GM21423 (cell line): ENCODE results near the gene EPOP.

Source experiments
- ATAC-seq: cut with Tn5 transposase; IDR thresholded peaks from one replicate; pipeline ENCODE4 v1.9.1; 2021; ENCODE audit warnings: mild to moderate bottlenecking, moderate library complexity; ENCODE audit not compliant: unreplicated experiment

EPOP gene

DNA sequence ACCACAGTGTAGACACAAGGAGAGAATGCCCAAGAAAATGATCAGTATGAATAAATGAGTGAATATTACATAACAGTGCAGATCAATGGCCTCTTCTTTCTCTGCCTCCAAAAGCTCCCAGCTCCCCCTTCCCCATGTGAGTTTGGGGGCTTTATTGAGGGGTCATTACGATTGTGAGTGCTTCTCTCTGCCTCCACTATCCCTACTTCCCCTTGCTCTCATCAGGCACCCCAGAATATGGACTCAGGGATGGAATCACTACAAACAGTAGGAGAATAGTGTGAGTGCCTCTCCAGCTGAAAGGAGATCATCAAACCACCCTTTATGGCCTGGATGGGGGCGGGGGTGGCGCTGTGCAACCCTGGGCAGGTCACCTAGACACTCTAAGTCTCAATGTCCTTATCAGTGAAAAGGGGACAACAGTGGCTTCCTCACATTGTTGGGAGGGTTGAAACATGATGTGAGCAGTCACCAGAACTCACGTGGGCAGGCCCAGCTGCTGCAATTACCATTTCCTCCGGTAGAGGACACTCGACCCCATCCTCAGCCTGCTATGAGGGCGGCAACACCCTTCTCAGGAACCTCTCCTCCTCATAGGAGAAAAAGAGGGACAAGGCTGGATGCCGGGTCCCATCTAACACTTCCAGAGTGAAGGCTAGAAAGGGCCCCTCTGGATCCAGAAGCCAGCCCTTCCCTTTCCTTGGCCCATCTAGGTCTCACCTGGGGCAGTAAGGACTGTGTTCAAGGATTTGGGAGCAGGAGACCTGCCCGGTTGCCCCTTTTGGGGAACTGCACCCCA lies 2.1 kb upstream of the EPOP start:
- ATAC-seq, result peak; percentile 40

- no peak for ATAC-seq
These were observed 576 bp downstream of the EPOP start for GRCh38 chr17:38674014-38674748.

GRCh38 chr17:38673707-38674013 lies 1.1 kb downstream of the EPOP start:
- no peak for ATAC-seq

DNA sequence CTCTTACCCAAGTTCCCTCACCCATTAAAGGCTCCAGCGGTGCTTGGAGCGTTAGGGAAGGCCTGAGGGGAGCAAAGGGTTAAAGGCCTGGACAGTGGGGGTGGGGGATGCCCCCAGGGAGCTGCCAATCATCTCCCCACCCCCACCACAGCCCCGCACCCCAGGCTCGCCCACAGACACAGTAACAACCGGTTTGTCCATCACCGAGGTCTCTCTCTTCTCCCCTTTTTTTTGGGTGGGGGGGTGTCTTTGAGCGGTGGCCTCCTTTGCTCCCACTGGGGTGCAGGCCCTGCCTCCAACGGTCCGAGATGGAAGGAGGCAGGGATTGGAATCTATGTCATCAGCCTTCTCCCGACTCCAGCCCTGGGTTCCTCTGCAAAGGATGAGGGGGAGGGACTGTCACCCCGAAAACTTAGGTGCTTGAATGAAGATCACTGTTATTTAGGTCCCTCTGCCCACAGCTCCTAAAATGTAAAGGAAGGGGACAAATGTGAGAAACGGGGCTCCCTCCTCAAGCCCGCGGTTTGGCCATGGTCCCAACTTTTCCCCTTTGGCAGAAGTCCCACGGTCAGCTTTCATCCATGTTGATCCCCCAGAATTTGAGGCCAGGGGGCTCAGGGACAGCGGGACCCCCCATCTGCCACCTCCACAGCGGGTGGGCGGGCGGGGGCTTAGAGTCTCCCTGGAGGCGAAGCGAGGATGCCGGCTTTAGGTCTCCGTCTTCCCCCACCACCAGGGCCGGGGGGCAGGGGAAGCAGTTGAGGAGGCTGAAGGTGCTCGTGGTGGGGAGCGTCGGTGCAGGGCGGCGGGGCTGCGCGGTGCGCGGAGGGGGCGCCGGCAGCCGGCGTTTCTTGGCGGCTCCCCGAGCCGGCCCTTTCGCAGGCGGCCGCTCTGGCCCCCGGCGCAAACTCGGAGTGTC lies 1.7 kb downstream of the EPOP start:
- no peak for ATAC-seq

DNA sequence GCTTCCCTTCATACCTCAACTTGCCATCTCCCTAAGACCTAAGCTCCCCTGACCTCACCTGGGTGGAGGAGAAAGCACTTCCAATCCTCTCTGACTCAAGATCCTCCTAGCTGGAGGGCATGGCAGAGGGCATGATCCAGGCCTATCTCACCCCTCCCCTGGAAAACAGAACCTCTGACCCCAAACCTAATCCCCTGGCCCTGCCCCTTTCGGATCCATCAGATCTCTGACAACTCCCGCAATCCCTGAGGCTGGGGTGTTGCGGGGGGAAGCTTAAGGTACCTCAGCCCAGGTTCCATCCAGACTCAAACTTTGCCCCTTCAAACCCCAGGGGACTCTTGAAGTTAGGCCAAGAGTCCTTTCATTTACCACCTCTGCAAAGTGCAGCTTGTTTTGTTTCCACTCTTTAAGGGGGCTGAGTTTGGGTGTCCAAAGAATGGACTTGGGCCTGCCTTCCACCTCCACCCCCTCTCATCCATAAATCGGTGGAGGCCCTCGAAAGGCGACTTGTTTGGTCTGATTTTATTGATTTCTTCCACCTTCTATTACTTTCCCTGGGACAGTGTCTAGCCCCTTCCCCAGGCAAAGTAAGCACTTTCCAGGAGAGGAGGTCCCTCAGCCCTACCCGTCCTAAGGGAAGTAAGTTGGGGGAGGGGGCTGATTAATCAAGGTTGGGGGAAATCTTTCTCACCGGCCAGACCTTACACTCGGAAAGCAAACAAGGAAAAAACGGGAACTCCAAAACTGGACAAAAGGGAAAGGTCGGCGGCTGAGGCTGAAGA lies 2.6 kb downstream of the EPOP start:
- no peak for ATAC-seq

- ATAC-seq, result no peak
These were observed 5.2 kb downstream of the EPOP start for GRCh38 chr17:38669520-38669919.

- no peak for ATAC-seq
These were observed 7.0 kb downstream of the EPOP start for GRCh38 chr17:38667787-38668122.

- no peak for ATAC-seq
These were observed 7.5 kb downstream of the EPOP start for GRCh38 chr17:38667099-38667786.

GRCh38 chr17:38663964-38664644 lies 10.7 kb downstream of the EPOP start:
- ATAC-seq, result no peak

DNA sequence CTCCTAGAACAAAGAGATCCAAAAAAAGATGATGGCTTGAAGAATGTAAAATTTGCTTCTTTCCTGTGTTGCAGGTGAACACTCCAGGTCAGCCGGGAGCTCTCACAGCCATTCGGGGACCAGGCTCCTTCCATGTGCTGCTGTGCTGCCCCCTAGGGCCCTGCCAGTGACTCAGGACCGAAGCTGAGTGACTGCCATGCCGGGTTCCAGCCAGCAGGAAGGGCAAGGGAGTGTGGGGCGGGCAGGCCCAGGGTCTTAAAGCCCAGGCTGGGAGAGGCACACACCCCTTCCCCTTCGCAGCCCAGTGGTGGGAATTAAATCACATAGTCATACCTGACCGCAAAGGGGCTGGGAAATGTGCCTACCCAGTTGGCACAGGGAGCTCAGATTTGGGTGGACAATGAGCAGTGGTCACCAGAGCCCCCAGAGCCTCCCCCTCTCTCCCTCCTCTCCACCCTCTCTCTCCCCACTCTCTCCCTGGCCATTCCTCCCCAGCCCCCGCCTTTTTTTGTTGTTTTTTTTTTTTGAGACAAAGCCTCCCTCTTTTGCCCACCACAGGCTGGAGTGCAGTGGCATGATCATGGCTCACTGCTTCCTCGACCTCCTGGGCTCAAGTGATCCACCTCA lies 11.5 kb downstream of the EPOP start:
- no peak for ATAC-seq

DNA sequence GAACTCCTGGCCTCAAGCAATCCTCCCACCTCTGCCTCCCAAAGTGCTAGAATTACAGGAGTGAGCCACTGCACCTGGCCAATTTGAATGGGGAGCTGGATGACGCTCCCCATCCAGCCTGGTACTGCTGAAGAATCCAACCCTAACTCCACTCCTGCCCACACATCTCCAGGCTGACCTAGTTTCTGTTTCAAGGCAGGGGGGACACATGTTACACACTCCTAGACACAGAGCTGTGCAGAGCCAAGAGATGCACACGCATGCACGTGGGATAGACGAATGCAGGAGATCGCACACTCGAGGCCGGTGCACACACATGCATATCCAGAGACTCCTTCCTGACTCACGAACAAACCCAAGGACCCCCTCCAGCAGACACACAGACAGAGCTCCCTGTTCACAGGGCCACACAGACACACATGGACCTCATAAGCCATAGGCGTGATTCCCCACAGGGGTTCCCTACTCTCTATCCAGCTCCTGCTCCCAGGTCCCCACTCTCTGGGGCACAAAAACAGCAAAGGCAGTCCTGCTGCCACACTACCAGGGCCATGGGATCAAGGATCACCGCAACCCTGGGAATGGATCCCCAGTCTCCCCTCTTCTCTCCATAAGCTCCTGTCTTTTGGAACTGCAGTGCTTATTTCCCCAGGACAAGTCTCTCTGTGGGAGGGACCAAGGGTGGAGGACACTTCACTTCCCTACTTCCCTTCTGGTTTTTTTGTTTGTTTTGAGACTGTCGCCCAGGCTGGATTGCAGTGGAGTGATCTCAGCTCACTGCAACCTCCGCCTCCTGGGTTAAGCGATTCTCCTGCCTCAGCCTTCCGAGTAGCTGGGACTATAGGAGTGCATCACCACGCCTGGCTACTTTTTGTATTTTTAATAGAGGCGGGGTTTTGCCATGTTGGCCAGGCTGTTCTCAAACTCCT lies 14.4 kb downstream of the EPOP start:
- ATAC-seq, result no peak

- no peak for ATAC-seq
These were observed 15.3 kb downstream of the EPOP start for GRCh38 chr17:38659415-38659814.

DNA sequence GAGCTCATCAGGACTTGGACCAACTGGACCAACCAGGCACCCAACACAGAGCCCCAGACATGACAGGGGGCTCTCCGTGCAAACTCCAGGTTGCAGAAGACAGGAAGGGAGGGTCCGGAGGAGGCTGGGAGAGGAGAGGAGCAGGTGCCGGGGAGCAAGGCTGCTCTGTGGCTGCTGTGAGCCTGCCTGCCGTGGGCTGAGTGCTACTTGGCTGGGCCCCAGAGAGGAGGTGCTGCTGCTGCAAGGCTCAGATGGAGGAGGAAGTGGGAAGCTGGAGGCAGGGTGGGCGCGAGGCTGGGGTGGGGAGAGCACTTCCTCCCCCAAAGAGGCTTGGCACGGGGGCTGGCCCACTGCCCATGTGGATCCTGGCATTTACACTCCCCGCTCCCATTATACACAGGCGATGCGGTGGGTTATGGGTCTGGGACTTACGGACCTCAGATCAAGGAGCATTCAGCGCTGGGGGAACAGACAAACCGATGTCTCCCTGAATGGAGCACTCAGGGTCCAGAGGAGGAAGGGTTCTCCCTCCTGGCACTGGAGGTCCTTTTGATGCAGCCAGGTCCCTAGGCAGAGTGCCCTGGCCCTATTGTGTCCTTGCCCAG lies 15.9 kb downstream of the EPOP start:
- ATAC-seq, result no peak

DNA sequence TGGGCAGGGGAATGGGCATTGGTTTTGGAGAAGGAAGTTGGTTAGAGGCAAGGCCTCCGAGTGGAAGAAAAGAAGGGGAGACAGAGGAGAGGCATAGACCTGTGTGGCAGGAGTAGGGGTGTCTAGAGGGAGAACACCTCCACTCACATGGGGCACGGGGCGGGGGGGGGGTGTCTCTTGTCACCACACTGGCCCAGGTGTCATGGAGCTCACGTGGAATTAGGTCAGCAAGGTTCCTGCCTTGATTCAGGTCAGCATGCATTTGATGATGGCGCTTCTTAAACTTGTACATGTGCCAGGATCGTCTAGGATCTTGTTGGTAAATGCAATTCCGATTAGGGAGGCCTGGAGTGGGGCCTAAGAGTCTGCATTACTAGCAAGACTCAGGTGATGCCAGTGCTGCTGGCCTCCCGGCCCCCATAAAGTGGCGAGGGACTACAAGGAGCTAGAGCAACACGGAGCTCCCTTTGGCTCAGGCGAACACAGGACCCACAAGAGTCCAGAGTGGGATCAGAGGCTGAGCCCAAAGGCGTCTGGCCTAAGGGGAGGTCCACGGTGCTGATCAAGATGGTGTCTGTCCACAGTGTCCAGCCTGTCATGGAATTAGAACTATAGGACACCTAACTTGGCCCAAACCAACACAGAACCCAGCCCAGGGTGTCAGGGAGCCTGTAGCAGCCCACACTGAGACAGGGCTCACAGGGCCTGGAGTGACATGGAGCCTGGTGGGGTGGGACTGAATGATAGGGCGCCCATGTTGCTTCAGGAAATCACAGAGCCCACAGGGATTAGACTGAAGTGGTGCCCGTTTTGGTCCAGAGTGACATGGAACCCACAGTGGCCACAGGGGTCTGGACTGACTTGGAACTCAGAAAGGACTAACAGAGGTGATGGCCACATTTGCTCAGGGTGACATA lies 16.7 kb downstream of the EPOP start:
- no peak for ATAC-seq

DNA sequence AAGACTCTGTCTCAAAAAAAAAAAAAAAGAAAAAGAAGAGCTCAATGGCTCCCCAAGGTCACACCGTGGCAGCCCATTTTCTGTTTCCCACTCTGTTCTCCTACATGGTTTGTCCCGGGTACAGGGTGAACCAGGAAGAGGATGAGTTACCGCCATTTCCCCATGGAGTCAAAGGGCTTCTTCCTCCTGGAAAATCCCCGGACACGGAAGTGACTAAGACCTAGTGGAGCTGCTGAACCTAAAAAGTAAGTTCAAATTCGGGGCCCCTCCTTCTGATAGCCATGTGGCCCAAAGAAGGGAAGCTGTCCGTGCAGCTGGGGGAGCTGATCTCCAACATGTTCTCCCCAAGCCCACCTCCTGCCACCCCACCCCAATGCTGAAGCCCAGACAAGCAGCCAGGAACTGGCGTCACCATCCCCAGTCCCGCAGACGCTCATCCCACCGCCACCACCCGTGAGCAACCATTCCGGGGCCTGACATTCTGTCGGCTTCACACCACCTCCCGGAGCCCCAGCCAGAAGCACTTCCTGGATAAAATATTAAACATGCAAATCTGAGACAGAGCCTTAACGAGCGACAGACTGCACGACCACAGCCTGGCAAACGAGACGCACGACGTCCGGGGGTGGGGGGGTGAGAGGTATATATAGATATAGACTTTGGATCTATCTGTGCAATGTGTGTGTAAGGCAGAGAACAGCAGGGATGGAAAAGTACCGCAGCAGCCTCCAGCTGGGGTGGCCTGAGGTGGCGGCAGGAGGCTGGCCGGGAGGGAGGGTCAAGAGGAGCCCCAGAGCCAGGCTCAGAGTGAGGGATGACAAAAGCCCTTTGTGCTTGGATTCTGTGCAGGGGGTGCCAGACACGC lies 17.6 kb downstream of the EPOP start:
- no peak for ATAC-seq
